ENCODE measurements around the gene KRTAP4-9.
"Not testable (repeated sequence)": the region's sequence is repeated elsewhere in the genome, so short reads cannot be mapped to it uniquely, and the experiment has no call there.

The KRTAP4-9 gene

GRCh38 chr17:41121742-41122141 lies 16.6 kb downstream of the KRTAP4-9 start:
- no peak for TF ChIP-seq CTCF (IDR thresholded peaks at IDR 0.05; ENCODE audit: insufficient read depth, low read length, poor library complexity, severe bottlenecking)
- DNase-seq (ENCODE audit: extremely low read depth, insufficient read length), result no peak
- no peak overlapping the region for H3K4me3 ChIP-seq (replicated peaks; ENCODE audit: low read depth, low read length)

GRCh38 chr17:41123292-41123990 lies 18.3 kb downstream of the KRTAP4-9 start:
- H3K27me3 ChIP-seq (replicated peaks; ENCODE audit: control insufficient read depth, insufficient read depth, low read length); DNase-seq (ENCODE audit: extremely low read depth, insufficient read length); H3K36me3 ChIP-seq (ENCODE audit: control insufficient read depth, insufficient read depth, low read length); H3K4me3 ChIP-seq (replicated peaks; ENCODE audit: low read depth, low read length): not testable (repeated sequence)

More at GRCh38 chr17:41121742-41122141, 16.6 kb downstream of the KRTAP4-9 start:
- no peaks in the 10 kb centered on the region for H3K27me3 ChIP-seq (replicated peaks; ENCODE audit: control insufficient read depth, insufficient read depth, low read length)
- no peaks in the 10 kb centered on the region for H3K36me3 ChIP-seq (ENCODE audit: control insufficient read depth, insufficient read depth, low read length)

- not testable (repeated sequence) for H3K4me3 ChIP-seq (replicated peaks; ENCODE audit: low read depth, low read length); H3K27me3 ChIP-seq (replicated peaks; ENCODE audit: control insufficient read depth, insufficient read depth, low read length); H3K36me3 ChIP-seq (ENCODE audit: control insufficient read depth, insufficient read depth, low read length); DNase-seq (ENCODE audit: extremely low read depth, insufficient read length)
Observed at GRCh38 chr17:41123991-41124371, 18.8 kb downstream of the KRTAP4-9 start, which contains the start of gene KRTAP4-12. Gene KRTAP4-12, minus strand, starts transcription at chr17:41124182. Its CDS starts 60 bp downstream, at chr17:41124122.

- no peaks in the 10 kb centered on the region for H3K36me3 ChIP-seq (ENCODE audit: control insufficient read depth, insufficient read depth, low read length)
- TF ChIP-seq CTCF (IDR thresholded peaks at IDR 0.05; ENCODE audit: insufficient read depth, low read length, poor library complexity, severe bottlenecking), result no peak
- no peak for DNase-seq (ENCODE audit: extremely low read depth, insufficient read length)
- H3K4me3 ChIP-seq (replicated peaks; ENCODE audit: low read depth, low read length), result no peak overlapping the region
- H3K27me3 ChIP-seq (replicated peaks; ENCODE audit: control insufficient read depth, insufficient read depth, low read length), result no peaks in the 10 kb centered on the region
Observed at GRCh38 chr17:41125064-41125463, 19.9 kb downstream of the KRTAP4-9 start.

- no peak for TF ChIP-seq CTCF (IDR thresholded peaks at IDR 0.05; ENCODE audit: insufficient read depth, low read length, poor library complexity, severe bottlenecking)
- H3K27me3 ChIP-seq (replicated peaks; ENCODE audit: control insufficient read depth, insufficient read depth, low read length), result no peaks in the 10 kb centered on the region
- H3K36me3 ChIP-seq (ENCODE audit: control insufficient read depth, insufficient read depth, low read length), result no peaks in the 10 kb centered on the region
- DNase-seq (ENCODE audit: extremely low read depth, insufficient read length), result no peak
- H3K4me3 ChIP-seq (replicated peaks; ENCODE audit: low read depth, low read length), result no peak overlapping the region
Observed at GRCh38 chr17:41126412-41126811, 21.2 kb downstream of the KRTAP4-9 start.

GRCh38 chr17:41127371-41127770 lies 22.2 kb downstream of the KRTAP4-9 start:
- TF ChIP-seq CTCF (IDR thresholded peaks at IDR 0.05; ENCODE audit: insufficient read depth, low read length, poor library complexity, severe bottlenecking), result no peak
- DNase-seq (ENCODE audit: extremely low read depth, insufficient read length), result no peak
- Histone ChIP-seq H3K36me3 (ENCODE audit: control insufficient read depth, insufficient read depth, low read length) (no peaks in the 10 kb centered on the region), H3K4me3 (replicated peaks; ENCODE audit: low read depth, low read length) (no peak overlapping the region), H3K27me3 (replicated peaks; ENCODE audit: control insufficient read depth, insufficient read depth, low read length) (no peaks in the 10 kb centered on the region)

- Histone ChIP-seq H3K27me3 (replicated peaks; ENCODE audit: control insufficient read depth, insufficient read depth, low read length) (no peaks in the 10 kb centered on the region), H3K36me3 (ENCODE audit: control insufficient read depth, insufficient read depth, low read length) (no peaks in the 10 kb centered on the region), H3K4me3 (replicated peaks; ENCODE audit: low read depth, low read length) (no peak overlapping the region)
- DNase-seq (ENCODE audit: extremely low read depth, insufficient read length), result no peak
- TF ChIP-seq CTCF (IDR thresholded peaks at IDR 0.05; ENCODE audit: insufficient read depth, low read length, poor library complexity, severe bottlenecking), result no peak
Observed at GRCh38 chr17:41131979-41132378, 26.8 kb downstream of the KRTAP4-9 start.
